Hepatocyte (in vitro differentiated cells): Measurements from ENCODE around the gene PDE8B.

Source experiments
- CTCF ChIP-seq: fragments of 200-600 bp; sonication (generic); IDR thresholded peaks from 2 replicates; pipeline ENCODE4 v1.5.1; 2016; ENCODE audit warnings: antibody characterized with exemption, mild to moderate bottlenecking; ENCODE audit not compliant: poor library complexity
- EZH2 ChIP-seq: fragments of 200-600 bp; sonication (generic); IDR thresholded peaks from 2 replicates; pipeline ENCODE4 v1.6.1; 2016; ENCODE audit warnings: antibody characterized with exemption, mild to moderate bottlenecking, borderline replicate concordance
- EZH2phosphoT487 ChIP-seq: fragments of 200-600 bp; sonication (generic); IDR thresholded peaks from one replicate; pipeline ENCODE4 v1.6.1; 2018; ENCODE audit warnings: antibody characterized with exemption, mild to moderate bottlenecking, low read depth, moderate library complexity; ENCODE audit not compliant: unreplicated experiment, severe bottlenecking

DNA sequence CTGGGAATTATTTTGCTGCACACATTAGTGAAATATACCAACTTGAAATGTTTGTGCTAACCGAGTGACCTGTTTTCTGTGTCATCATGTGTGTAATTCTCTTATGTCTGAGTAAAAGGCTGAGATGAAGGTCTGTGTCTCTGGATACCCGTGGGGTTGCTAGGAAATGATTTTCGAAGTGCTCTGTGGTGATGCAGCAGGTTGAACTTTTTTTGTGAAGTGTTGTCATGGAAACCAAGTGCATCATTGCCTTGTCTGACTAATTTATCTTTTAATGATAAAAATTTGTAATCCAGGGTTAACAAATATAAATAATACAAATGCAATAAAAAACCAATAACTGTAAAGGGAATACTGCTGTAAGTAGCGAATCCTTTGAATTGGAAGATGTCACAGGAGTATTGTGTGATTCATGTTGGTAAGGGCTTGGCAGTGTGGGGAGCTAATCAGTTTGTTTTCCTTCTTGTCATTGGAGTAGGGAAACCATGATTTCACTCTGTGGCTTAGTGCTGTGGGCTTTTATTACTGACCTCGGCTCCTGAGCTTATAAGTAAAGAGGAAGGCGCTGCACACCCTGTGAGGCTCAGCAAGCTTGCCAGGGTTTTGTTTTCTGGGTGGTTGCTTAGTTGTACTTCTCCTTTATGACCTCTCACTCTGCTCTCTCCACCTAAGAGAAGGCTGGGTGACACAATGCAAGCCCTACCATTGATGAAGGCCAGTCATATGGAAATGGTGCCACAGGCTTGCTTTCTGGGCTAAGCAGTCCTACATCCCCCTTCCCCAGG lies 22.3 kb downstream of the PDE8B start:
- TF ChIP-seq CTCF, result no peak
- TF ChIP-seq EZH2, result no peak
- no peak for TF ChIP-seq EZH2phosphoT487
